IPS DF 4.7 (cell line): ENCODE data around the gene ETV7.
"Not testable (repeated sequence)": the region's sequence is repeated elsewhere in the genome, so short reads cannot be mapped to it uniquely, and the experiment has no call there.

ENCODE experiments used
- DNase-seq: peaks from one replicate; pipeline ENCODE4 v3.0.0-alpha.2; 2013; ENCODE audit warnings: low spot score; ENCODE audit errors: extremely low read depth

Gene ETV7

DNA sequence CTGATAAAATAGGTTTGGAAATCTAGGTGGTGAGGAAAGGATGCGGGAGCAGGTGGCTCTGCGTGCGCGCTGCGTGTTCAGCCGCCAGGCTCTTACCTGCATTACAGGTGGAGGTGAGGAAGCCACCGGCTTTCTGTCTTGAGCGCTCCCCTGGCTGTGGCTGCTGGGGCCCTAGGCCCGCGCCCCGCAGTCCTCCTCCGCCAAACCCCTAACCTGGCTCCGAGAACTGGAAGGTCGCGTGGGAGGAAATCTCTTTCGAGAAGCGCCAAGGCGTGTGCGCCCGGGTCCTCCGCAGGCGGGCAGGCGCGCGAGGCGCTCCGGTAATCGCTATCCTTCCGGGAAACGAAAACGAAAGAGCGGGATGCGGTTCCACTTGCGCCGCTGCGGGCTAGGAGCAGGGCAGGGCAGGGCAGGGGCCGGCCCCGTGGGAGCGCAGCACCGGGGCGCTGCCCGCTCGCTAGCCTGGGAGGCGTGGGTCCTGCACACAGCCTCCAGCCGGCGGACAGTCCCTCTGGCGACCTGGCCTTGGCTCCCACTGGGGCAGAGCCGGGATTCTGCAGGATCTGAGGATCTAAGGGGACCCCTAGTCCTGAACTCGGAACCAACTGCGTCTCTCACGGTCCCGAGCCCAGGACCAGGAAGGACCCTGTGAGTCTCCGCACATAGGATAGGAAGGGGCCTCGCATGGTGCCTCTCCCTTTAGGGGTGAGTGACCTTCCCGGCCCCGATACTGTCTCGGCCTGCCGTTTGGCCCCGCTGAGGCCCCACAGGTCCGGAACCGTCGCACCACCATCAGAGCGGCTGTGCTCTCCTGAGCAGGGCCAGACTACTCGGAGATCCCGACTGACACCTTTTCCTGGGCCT is at the start of gene ETV7:
Gene ETV7, minus strand, starts transcription at position 230 of the 864 bp plus-strand sequence. Its CDS starts 128 bp downstream, at position 102.
- DNase-seq = no peak

DNA sequence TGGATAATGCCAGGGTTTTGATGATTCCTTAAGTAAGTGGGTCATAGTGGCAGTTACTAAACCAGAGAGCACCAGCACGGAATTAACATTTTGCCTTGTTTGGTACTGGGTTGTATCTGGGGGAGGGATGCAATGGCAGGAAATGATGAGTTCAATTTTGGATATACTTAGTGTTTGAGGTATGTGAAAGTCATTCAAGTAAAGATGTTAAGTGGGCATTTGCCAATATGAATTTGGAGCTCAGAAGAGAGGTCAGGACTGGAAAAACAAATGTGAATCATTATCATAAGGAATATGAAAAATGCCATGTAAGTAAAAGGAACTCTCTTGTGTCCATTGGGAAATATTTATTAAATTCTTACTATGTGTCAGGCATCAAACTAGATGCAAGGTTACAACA is 49.0 kb upstream of the ETV7 start:
- no peak for DNase-seq

DNA sequence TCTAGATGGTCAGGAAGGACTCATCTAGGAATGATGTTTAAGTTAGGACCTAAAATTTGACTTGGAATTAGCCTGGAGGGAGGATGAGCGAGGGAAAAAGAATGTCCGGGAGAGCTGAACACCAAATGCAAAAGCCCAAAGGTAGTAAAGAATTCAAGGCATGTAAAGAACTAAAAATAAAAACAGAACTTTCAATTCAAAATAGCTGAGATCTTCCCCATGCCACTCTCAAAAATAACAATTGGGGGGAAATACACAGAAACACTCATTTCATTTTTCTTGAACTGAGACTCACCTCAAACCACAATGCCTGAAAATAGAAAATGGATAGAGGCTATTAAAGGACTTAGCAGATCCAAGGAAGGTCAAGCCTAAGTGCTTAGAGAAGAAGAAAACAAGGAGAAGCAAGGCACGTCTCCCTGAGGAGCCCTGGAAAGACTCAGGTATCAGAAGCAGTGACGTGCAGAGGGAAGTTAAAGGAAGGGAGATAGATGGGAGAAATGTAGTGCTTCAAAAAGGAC is 44.7 kb upstream of the ETV7 start:
- no peak for DNase-seq

DNA sequence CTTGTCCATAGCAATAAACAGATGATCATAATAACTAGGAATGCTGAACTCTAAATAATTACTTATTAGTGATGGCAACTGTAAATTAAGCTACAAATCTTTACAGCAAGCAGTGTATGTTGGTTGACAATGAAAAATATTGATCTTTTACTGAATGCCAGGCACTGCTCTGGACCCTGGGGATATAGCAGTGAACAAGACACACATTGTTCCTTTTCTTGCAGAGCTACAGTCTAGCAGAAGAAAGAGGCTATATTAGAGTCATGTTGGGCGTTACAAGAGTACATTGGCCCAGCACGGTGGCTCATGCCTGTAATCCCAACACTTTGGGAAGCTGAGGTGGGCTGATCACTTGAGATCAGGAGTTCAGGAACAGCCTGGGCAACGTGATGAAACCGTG is 43.7 kb upstream of the ETV7 start:
- no peak for DNase-seq

DNA sequence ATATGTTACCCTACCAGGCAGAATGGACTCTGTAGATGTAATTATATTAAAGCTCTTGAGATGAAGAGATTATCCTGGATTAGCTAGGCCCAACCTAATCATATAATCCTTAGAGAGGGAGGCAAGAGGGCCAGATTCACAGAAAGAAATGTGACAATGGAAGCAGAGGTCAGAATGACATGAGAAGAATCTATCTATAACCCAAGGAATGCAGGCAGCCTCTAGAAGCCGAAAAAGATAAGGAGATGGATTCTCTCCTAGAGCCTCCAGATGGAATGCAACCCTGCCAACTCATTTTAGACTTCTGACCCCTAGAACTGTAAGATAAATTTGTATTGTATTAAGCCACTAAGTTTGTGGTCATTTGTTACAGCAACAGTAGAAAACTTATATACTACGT is 42.9 kb upstream of the ETV7 start:
- DNase-seq = no peak

DNA sequence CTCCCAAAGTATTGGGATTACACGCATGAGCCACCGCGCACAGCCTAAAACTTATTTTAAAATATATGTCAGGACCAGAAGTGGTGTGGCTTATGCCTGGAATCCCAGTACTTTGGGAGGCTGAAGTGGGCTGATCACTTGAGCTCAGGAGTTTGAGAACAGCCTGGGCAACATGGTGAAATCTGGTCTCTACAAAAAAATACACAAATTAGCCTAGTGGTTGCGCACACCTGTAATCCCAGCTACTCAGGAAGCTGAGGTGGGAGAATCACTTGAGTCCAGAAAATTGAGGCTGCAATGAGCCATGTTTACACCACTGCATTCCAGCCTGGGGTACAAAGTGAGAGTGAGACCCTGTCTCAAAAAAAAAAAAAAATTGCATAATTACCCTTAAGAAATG is 41.4 kb upstream of the ETV7 start:
- DNase-seq = no peak

DNA sequence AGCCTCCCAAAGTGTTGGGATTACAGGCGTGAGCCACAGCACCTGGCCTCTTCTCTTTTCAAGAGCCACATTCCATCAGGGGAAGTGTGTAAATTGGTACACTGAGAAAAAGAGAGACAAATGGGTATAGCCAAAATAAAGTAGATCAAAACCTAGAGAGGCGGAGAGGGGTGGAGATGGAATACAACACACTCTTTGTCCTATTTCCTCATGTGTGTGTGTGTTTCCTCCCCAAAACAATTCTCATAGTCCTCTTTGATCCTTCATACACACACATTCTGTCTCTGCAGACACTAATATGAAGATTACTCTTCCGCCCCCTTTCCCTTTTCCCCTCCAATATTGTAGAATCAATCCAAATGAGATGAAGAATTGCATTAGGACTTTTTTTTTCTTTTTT is 39.2 kb upstream of the ETV7 start:
- no peak for DNase-seq

- peak; percentile 81 for DNase-seq
Measured at GRCh38 chr6:36423101-36423824, 35.8 kb upstream of the ETV7 start.

DNA sequence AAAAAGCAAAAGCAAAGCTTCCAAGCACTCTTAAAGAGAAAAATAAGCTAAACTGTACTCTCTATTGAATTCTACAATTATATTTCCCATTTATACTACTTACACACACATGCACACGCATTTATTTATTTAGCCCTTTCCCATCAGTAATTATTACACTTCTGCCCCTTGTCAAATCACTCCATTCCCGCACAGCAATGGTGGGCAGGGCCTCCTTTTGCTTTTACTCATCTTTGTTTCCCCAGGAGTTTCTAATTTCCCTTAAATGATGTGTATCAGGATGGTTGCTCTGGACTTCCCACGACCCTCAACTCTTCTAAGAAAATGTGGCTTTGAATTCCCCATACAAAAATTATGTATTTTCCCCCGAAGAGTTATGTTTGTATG is 35.2 kb upstream of the ETV7 start:
- no peak for DNase-seq

- no peak for DNase-seq
Measured at GRCh38 chr6:36419310-36419709, 31.8 kb upstream of the ETV7 start.

GRCh38 chr6:36418558-36418957 is 31.1 kb upstream of the ETV7 start:
- DNase-seq = no peak

GRCh38 chr6:36414481-36414880 is 27.0 kb upstream of the ETV7 start:
- DNase-seq = no peak

DNA sequence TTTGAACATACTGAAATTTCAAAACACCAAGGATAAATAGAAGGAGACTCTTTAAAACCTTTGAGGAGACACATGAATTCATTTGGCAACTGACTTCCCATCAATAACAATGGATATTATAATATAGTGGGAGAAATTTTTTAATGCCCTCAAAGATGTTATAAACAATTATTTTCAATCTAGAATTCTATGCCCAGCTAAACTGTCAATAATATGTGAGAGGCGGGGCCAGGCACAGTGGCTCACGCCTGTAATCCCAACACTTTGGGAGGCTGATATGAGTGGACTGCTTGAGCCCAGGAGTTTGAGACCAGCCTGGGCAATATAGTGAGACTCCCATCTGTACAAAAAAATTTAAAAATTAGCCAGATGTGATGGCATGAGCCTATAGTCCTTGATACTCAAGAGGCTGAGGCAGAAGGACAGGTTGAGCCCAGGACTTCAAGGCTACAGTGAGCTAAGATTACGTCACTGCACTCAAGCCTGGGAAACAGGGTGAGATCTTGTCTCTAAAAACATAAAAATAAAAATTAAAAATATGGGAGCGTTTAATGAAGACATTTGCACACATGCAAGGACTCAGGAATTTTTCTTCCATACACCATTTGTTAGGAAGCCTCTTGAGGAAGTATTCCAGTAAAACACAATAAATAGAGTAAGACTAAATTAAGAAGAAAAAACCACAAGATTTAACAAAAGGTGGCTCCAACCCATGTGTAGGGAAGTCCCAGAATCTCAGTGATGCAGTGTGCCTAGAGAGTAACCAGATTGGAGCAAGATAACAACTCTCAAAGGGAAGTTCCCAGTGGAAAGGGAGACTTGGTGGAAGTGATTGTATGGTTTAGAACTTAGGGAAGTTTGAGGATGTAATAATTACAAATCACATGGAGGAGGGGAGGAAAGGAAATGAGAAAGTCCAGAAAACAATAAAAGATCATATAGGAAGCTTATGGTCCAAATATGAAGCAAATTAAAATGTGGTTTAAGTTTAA is 26.3 kb upstream of the ETV7 start:
- no peak for DNase-seq

- DNase-seq = not testable (repeated sequence)
Measured at GRCh38 chr6:36409718-36410117, 22.2 kb upstream of the ETV7 start.

GRCh38 chr6:36404164-36404563 is 16.7 kb upstream of the ETV7 start:
- no peak for DNase-seq

- no peak for DNase-seq
Measured at GRCh38 chr6:36402481-36402880, 15.0 kb upstream of the ETV7 start.

GRCh38 chr6:36399970-36400369 is 12.5 kb upstream of the ETV7 start:
- DNase-seq = no peak

DNA sequence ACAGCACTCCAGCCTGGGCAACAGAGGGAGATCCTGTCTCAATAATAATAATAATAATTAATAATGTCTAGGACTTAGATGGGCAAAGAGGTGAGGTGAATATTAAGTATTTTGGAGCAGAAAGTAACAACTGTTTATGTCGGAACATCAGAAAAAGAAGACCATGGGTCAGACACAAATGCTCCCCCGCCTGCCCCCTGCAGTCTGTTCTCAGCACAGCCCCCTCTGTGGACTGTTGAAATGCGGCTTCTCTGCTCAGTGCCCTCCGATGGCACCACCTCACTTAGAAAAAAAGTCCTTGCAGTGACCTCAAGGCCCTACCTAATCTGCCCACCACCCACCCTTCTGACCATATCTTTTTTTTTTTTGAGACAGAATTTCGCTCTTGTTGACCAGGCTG is 5.2 kb upstream of the ETV7 start:
- DNase-seq = no peak

DNA sequence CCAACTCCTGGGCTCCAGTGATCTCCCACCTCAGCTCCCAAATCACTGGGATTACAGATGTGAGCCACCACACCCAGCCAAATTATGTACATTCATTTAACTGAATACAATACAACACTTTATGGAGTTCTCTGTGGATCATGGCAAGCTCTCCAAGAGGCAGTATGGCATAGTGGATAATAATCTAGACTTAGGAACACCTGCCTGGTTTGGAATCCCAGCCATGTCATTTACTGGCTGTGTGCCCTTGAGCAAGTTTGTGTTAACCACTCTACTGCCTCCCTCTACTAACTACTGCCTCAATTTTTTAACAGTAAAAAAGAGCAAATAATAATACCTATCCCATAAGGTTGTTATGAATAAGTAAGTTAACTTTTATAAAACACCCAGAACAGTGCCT is 1.9 kb upstream of the ETV7 start:
- DNase-seq = no peak

DNA sequence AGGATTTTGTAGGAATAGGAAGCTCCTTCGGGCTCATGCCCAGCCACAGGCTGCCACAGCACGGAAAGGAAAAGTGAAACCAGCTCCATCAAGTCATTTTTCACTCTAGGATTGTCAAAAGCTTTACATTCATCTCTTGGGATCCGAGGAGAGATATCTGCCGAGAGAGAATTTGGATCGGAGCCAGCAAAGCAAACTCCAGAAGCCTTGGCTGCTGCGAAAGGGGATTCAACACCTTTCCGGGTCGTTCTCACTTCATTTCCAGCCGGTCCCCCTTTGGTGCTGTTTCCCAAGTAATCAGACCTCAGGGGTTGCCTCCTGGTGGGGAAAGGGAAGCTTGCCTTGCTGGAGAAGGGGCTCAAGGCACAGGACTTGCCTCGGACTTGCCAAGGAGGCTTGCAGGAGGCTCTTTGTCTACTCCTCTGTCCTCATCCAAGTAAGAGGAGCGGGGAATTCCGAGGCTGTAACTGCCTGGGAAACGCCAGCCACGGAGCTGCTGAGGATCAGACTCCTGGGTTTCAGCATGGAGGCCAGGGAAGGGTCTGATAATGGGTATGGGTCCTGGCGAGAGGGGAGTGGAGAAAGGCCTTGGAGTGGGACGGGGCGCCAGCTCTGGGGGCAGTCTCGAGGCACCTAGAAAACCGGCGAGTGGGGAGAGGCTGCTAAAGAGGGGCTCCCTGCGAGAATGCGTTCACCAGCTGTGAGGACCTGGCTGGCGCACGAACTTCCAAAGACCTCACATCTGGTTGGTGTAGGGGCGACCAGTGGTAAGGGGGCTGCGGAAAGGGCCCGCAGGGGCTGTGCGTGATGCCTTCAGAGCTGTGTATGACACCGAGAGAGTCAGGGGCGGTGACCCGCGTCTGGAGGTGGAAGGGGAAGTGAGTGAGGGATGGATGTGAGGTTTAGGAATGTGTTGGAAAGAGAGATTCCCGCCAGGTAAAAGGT is 702 bp downstream of the ETV7 start:
- no peak for DNase-seq
